Activated T-cell treated with anti-CD3 and anti-CD28 coated beads for 48 hours (primary cell): Measurements from ENCODE around the gene HSPBP1.
"Not testable (repeated sequence)": the region's sequence is repeated elsewhere in the genome, so short reads cannot be mapped to it uniquely, and the experiment has no call there.

Source experiments
- DNase-seq: peaks from one replicate; pipeline ENCODE4 v3.0.0-alpha.2; 2020; ENCODE audit warnings: low read depth

The HSPBP1 gene

GRCh38 chr19:55279770-55280643 lies at the start of gene HSPBP1:
Gene HSPBP1 (minus strand): TSS chr19:55280110. CDS start chr19:55279608, 502 bp downstream.
- peak; percentile 97 for DNase-seq

GRCh38 chr19:55328774-55329318 lies 48.9 kb upstream of the HSPBP1 start:
- DNase-seq, result not testable (repeated sequence)

- DNase-seq, result no peak
Observed at GRCh38 chr19:55325172-55325571, 45.3 kb upstream of the HSPBP1 start, which contains the start of gene TMEM150B. Gene TMEM150B (minus strand): TSS chr19:55325341. CDS start chr19:55321036, 4,305 bp downstream.

DNA sequence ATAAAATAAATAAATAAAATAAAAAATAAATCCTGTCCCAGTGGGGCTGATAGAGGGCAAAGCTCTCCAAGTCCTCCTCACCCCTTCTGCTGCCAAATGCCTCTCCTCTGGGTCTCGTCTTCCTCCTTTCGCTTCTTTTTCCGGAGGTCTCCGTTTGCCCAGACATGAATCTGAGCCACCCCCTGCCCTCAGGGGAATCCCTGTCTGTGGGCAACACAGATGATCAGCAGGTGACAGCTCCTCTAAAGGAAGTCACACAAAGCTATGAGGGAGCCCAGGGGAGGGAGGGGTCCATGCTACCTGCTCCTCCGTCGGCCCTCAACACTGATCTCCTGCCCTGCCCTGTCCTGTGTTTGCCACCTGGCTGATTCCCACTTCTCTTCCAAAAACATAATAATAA lies 44.8 kb upstream of the HSPBP1 start:
- no peak for DNase-seq

DNA sequence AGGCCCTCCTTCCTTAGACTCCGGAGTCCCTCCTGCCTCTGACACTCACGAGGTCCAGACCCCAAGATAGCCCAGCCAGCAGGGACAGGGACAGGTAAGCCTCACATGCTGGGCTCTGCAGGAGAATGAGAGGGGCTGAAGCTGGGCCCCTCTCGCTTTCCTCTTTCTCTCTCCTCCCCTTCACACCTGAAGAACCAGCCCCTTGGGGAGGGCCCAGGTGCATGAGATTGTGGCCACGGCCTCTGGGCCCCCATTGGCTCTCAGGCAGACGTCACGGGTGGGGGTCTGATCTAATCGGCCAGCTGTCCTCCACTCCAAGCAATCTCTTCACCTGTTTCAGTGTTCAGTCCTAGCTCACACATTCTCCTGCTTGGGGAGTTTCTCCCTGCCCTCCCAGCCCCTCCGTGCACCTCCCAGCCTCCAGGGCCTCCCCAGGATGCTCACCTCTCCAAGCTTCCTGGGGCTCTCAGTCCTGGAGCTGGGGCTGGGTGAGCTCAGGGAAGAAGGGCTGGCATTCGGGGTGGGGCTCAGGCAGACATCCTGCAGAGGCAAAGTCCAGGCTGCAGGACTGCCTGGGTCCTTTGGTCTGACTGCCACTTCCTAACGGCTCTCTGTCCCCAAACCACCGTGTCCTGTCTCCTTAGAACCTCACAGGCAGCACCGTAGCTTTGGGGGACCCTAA lies 42.4 kb upstream of the HSPBP1 start:
- DNase-seq, result no peak

DNA sequence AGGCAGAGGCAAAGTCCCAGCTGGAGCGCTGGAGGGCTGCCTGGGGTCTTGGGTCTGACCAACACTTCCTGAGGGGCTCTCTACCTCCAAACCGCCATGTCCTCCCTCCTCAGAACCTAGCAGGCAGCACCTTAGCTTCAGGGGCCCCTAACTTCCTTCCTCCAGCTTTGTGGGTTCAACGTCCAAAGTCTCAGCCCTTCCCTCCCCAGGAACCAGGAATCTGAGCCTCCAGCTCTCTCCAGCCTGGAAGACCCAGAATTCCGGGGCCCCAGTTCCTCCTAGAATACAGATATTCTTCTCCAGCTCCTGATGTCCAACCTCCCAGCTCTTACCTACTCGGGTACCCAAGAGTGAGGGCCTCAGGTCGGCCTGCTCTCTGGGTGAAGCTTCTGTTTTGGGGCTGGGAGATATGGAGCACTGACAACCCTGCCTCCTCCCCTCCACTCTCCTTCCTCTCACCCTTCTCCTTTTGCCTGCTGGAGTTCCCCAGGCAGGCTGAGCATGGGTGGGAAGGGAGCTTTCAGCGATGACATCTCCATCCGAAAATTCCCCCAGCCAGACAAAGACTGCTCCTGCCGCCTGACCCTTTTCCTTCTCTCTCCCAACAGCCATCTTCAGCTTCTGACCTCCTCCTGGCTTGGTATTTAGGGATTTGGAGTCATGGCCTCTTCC lies 41.7 kb upstream of the HSPBP1 start:
- DNase-seq, result no peak

- DNase-seq, result no peak
Observed at GRCh38 chr19:55320844-55321419, 41.0 kb upstream of the HSPBP1 start.

GRCh38 chr19:55319785-55320184 lies 39.9 kb upstream of the HSPBP1 start:
- no peak for DNase-seq

- DNase-seq, result no peak
Observed at GRCh38 chr19:55316646-55317045, 36.7 kb upstream of the HSPBP1 start.

DNA sequence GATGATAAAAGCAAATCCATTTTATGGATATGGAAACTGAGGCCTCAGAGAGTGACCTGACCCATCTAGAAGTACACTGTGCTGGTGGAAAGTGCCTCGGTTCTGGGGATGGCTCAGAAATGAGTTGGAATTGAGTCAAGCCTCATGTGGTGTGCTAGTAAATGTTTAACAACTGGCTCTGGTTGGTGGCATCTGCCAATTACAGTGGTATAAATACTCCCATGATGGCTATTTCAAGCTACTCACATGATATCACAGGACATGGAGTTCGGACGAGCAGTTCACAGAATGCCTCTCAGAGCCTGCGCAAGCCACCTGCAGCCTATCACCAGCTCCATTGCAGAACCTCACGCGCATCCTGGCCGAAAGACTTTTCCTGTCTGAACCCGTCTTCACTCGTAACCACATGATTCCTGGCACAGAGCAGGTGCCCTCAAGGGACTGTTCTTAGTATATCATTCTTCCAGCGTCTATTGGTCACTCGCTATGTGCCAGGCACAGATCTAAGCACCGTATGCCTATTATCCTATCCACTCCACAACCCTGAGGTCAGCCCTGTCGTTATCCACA lies 36.1 kb upstream of the HSPBP1 start:
- no peak for DNase-seq

DNA sequence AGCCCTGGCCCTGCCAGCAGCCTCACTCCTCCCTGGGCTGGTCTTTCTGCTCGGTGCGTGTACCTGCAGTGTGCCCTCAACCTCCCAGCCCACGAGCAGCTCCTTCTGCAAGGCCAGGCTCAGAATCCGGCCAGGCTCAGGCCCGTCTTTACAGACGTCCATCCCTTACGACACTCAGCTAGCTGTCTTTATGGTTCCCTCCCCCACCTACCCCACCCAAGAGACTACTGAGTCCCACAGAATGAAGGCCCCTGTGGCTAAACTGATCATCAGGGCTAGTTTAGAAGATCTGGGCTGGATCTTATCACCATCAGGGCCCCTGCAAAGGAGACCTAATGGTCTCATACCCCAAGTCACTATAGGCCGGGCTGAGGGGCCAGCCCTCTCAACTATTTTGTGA lies 34.5 kb upstream of the HSPBP1 start:
- DNase-seq, result no peak

- no peak for DNase-seq
Observed at GRCh38 chr19:55312621-55313512, 33.0 kb upstream of the HSPBP1 start.

DNA sequence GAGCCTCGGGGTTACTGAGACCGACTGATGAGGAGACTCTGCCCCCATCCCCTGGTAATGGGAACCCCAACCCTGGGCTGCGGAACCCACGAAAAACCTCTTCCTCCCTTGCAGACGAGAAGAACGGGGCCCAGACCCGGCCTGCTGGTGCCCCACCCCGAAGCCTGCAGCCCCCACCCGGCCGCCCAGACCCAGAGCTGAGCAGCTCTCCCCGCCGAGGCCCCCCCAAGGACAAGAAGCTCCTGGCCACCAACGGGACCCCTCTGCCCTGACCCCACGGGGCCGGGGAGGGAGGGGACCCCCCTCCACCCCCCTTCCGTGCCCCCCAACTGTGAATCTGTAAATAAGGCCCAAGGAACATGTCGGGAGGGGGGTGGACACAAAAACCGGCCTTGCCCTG lies 31.9 kb upstream of the HSPBP1 start:
- no peak for DNase-seq

- DNase-seq, result no peak
Observed at GRCh38 chr19:55311397-55311796, 31.5 kb upstream of the HSPBP1 start.

DNA sequence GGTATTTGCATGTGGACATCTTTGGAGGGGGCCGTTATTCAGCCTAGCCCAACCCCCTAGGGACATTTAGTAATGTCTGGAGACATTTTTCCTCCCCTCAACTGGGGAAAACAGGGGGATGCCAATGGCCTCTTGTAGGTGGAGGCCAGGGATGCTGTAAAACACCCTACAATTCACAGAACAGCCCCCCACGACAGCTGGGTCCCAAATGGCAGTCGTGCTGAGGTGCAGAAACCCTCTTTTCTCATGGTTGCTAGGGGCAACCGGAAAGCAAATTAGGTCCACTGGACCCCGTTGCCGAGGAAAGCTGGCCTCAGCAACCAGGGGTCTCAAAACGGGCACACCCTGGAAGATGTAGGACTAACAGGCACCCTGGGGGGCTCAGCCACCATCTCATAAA lies 30.6 kb upstream of the HSPBP1 start:
- DNase-seq, result no peak

DNA sequence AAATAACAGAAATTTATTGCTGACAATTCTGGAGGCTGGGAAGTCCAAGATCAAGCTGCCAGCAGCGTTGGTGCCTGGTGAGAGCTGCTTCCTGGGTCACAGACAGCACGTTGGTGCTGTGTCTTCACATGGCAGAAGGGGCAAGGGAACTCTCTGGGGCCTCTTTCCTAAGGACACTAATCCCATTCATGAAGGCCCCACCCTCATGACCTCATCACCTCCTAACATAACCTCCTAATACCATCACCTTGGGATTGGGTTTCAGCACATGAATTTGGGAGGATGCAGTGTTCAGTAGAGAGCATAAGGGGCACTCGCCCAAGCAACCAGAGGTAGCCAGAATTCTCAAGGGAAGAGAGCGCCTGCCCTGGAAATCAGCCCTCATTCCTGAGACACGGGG lies 29.5 kb upstream of the HSPBP1 start:
- no peak for DNase-seq

GRCh38 chr19:55308281-55308680 lies 28.4 kb upstream of the HSPBP1 start:
- no peak for DNase-seq

GRCh38 chr19:55306712-55307111 lies 26.8 kb upstream of the HSPBP1 start:
- no peak for DNase-seq

GRCh38 chr19:55305983-55306562 lies 26.2 kb upstream of the HSPBP1 start:
- no peak for DNase-seq

DNA sequence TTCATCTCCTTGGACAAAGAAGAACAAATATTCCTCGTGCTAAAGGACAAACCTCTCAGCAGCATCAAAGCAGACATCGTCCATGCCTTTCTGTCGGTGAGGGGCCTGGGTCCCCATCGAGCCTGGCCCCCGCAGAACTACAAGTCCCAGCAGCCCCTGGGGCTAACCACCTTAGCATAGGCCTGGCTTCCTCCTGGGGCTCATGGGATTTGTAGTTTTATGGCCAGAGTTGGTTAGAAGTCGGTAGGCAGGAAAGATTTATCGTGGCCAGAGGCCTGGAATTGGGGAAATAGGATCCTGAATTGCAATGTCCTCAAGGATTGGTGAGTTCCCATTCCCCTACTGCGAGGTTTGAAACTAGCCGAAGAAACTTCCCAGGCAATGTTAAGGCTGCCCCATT lies 25.6 kb upstream of the HSPBP1 start:
- peak; percentile 32 for DNase-seq
